ENCODE data around the gene CYP24A1. TPM values are rescaled to one million over a fixed set of nuclear protein-coding genes. Genes with fewer than 3 reads are reported as not detected.

CYP24A1 gene
- total and polyA plus RNA-seq, 2 of the 8 experiments (the other 6 are each of a cell fraction or from before 2014, with no cell fraction given): not detected

DNA sequence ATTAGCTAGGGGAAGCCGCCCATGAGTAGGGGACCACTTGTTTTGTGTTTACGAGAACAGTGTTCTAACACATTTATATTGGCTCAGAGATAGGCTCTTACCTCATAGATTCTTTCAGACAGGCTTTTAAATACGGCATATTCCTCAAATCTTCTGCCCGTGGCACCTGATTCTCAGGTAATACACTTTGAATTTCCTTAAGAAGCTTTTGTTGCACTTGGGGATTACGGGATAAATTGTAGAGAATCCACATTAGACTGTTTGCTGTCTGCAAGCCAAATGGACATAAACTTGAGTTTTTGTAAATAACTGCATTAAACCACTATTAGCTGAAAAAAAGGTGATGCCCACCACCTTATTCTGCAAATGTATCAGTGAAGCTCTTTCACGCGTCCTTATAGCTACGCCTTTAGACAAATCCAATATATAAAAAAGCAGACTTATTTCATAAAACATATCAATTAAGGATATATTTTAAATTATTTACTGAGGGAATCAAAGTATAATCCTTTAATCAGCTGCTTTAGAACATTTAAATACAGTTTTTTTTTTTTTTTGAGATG, 14.8 kb downstream of the CYP24A1 start (continued):
- no peak for TF ChIP-seq SIRT6 (IDR thresholded peaks at IDR 0.05; ENCODE audit: low read length)
- no peak for TF ChIP-seq CTBP2 (IDR thresholded peaks at IDR 0.05; ENCODE audit: borderline replicate concordance, insufficient read depth, insufficient read length, low read length)
- TF ChIP-seq SP2 (IDR thresholded peaks at IDR 0.05; ENCODE audit: low read length): no peak
- no peak for TF ChIP-seq CREB1 (IDR thresholded peaks at IDR 0.05)
- TF ChIP-seq POU5F1 (IDR thresholded peaks at IDR 0.05; ENCODE audit: low read depth, low read length): no peak
- no peak for TF ChIP-seq TAF7 (optimal IDR thresholded peaks at IDR 0.05; ENCODE audit: borderline replicate concordance, low read depth, low read length)
- no peak for TF ChIP-seq SP4 (IDR thresholded peaks at IDR 0.05; ENCODE audit: low read length)
- TF ChIP-seq EZH2 (IDR thresholded peaks at IDR 0.05; ENCODE audit: low read depth, low read length, severe bottlenecking): no peak
- TF ChIP-seq BACH1 (IDR thresholded peaks at IDR 0.05; ENCODE audit: low read length): no peak
